HEK293 (cell line): ENCODE measurements around the gene RBBP8NL.
A peak's percentile ranks its signal among the peaks of the same experiment; 100 is the strongest.

ENCODE experiments used
- CTCF ChIA-PET: fragments of 350-600 bp; formaldehyde crosslinking; extraction: SDS; loops from one replicate; lab custom pipeline; 2021; ENCODE audit warnings: antibody characterized with exemption; lab: Yijun Ruan, JAX
- POLR2A ChIA-PET: fragments of 300-600 bp; formaldehyde crosslinking; extraction: SDS; loops from one replicate; lab custom pipeline; 2020; ENCODE audit warnings: antibody characterized with exemption, inconsistent platforms; lab: Yijun Ruan, JAX
- H3K27ac ChIP-seq: fragments of 200-500 bp; sonication (Bioruptor generic); 2 replicates; pipeline ENCODE4 v1.5.1; 2014; ENCODE audit warnings: low read depth, low read length, control low read depth, inconsistent platforms; ENCODE audit errors: extremely low read depth
- H3K36me3 ChIP-seq, 2 experiments: fragments of 200-500 bp in 1 of 2; sonication (Bioruptor generic) in 1 of 2; 1 replicate in 1 of 2; 2 replicates in 1 of 2; pipeline ENCODE4 v1.5.1; 2014 to 2017; ENCODE audit warnings: inconsistent platforms in 2 of 2, low read length in 2 of 2; ENCODE audit not compliant: control insufficient read depth in 2 of 2, insufficient read depth in 1 of 2
- H3K4me1 ChIP-seq: fragments of 200-500 bp; sonication (Bioruptor generic); 2 replicates; pipeline ENCODE4 v1.5.1; 2014; ENCODE audit warnings: mild to moderate bottlenecking, low read length, inconsistent platforms; ENCODE audit not compliant: control insufficient read depth, insufficient read depth
- H3K4me3 ChIP-seq: 2 replicates; pipeline ENCODE4 v1.5.1; 2011; ENCODE audit warnings: low read depth, mild to moderate bottlenecking, control low read depth, low read length, moderate library complexity
- H3K9me3 ChIP-seq: fragments of 200-500 bp; sonication (Bioruptor generic); 2 replicates; pipeline ENCODE4 v1.5.1; 2014; ENCODE audit warnings: low read depth, low read length, inconsistent platforms; ENCODE audit not compliant: control insufficient read depth, insufficient read depth
- BCL11A ChIP-seq: fragments of 450-650 bp; formaldehyde crosslinking; IDR thresholded peaks from 2 replicates; pipeline ENCODE4 v1.5.1; 2016; ENCODE audit warnings: low read depth, missing biosample characterization, missing genetic modification characterization
- GFI1B ChIP-seq: fragments of 450-650 bp; formaldehyde crosslinking; IDR thresholded peaks from 2 replicates; pipeline ENCODE4 v1.5.1; 2016; ENCODE audit warnings: missing biosample characterization, missing genetic modification characterization
- GLIS1 ChIP-seq: fragments of 450-650 bp; formaldehyde crosslinking; IDR thresholded peaks from 2 replicates; pipeline ENCODE4 v1.5.1; 2016; ENCODE audit warnings: missing biosample characterization, missing genetic modification characterization
- KLF10 ChIP-seq: fragments of 450-650 bp; IDR thresholded peaks from 2 replicates; pipeline ENCODE4 v1.5.1; 2018; ENCODE audit warnings: missing biosample characterization, mild to moderate bottlenecking, missing genetic modification characterization
- ZNF121 ChIP-seq: fragments of 450-650 bp; formaldehyde crosslinking; IDR thresholded peaks from 2 replicates; pipeline ENCODE4 v1.5.1; 2016; ENCODE audit warnings: missing biosample characterization, missing genetic modification characterization
- ZNF221 ChIP-seq: fragments of 450-650 bp; formaldehyde crosslinking; IDR thresholded peaks from 2 replicates; pipeline ENCODE4 v1.5.1; 2017; ENCODE audit warnings: missing biosample characterization, missing genetic modification characterization, borderline replicate concordance
- ZNF23 ChIP-seq: fragments of 450-650 bp; formaldehyde crosslinking; IDR thresholded peaks from 2 replicates; pipeline ENCODE4 v1.5.1; 2016; ENCODE audit warnings: missing biosample characterization, missing genetic modification characterization, borderline replicate concordance
- ZNF426 ChIP-seq: fragments of 450-650 bp; formaldehyde crosslinking; IDR thresholded peaks from 2 replicates; pipeline ENCODE4 v1.5.1; 2017; ENCODE audit warnings: missing biosample characterization, missing genetic modification characterization, mild to moderate bottlenecking, inconsistent platforms, moderate library complexity
- ZNF473 ChIP-seq: fragments of 450-650 bp; formaldehyde crosslinking; IDR thresholded peaks from 2 replicates; pipeline ENCODE4 v1.5.1; 2017; ENCODE audit warnings: missing biosample characterization, missing genetic modification characterization
- ZNF548 ChIP-seq: fragments of 450-650 bp; formaldehyde crosslinking; IDR thresholded peaks from 2 replicates; pipeline ENCODE4 v1.5.1; 2016; ENCODE audit warnings: missing biosample characterization, missing genetic modification characterization
- ZNF623 ChIP-seq: fragments of 450-650 bp; formaldehyde crosslinking; IDR thresholded peaks from 2 replicates; pipeline ENCODE4 v1.5.1; 2016; ENCODE audit warnings: missing biosample characterization, missing genetic modification characterization
- ZNF792 ChIP-seq: fragments of 450-650 bp; formaldehyde crosslinking; IDR thresholded peaks from 2 replicates; pipeline ENCODE4 v1.5.1; 2016; ENCODE audit warnings: missing biosample characterization, missing genetic modification characterization
- TF ChIP-seq, protein P1 (sequence below): fragments of 450-650 bp; formaldehyde crosslinking; IDR thresholded peaks from 2 replicates; pipeline ENCODE4 v1.5.1; 2017; ENCODE audit warnings: missing biosample characterization, missing genetic modification characterization
- TF ChIP-seq, protein P2 (sequence below): fragments of 450-650 bp; formaldehyde crosslinking; IDR thresholded peaks from 2 replicates; pipeline ENCODE4 v1.5.1; 2016; ENCODE audit warnings: missing biosample characterization, missing genetic modification characterization
- TF ChIP-seq, protein P3 (sequence below): fragments of 450-650 bp; formaldehyde crosslinking; IDR thresholded peaks from 2 replicates; pipeline ENCODE4 v1.5.1; 2016; ENCODE audit warnings: missing biosample characterization, missing genetic modification characterization
- TF ChIP-seq, protein P4 (sequence below): fragments of 450-650 bp; formaldehyde crosslinking; IDR thresholded peaks from 2 replicates; pipeline ENCODE4 v1.5.1; 2016; ENCODE audit warnings: missing biosample characterization, missing genetic modification characterization
- TF ChIP-seq, protein P5 (sequence below): fragments of 450-650 bp; formaldehyde crosslinking; conservative IDR thresholded peaks from 2 replicates; pipeline ENCODE4 v1.5.1; 2016; ENCODE audit warnings: low read depth, missing biosample characterization, missing genetic modification characterization
- TF ChIP-seq, protein P6 (sequence below): fragments of 450-650 bp; formaldehyde crosslinking; IDR thresholded peaks from 2 replicates; pipeline ENCODE4; 2016; ENCODE audit warnings: missing biosample characterization, missing genetic modification characterization

RBBP8NL gene

DNA sequence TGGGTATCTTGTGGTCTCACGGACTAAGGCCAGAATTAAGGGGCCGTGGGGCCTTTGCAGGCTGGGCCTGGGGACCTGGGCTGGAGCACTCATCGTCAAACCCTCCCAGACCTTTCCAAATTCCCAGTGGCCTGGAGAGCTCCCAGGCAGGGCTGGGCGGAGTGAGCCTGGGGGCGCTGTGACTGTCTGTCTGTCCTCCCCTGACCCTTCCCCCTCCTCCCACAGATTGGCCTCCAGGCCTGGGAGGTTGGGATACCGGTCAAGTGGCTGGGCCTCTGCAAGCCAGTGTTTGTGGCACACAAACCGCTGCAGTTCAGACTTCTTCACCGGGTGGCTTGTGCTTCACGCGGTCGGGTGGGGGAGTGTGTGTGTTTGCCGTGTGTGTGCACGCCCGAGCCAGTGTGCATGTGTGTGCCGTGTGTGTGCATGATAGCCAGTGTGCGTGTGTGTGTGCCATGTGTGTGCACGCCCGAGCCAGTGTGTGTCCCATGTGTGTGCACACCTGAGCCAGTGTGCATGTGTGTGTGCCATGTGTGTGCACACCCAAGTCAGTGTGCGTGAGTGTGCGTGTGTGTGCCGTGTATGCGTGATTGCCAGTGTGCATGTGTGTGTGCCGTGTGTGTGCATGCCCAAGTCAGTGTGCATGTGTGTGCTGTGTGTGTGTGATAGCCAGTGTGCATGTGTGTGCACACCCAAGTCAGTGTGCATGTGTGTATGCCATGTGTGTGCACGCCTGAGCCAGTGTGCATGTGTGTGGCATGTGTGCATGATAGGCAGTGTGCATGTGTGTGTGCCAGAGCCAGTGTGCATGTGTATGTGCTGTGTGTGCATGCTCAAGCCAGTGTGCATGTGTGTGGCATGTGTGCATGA, 6.3 kb downstream of the RBBP8NL start (continued):
- TF ChIP-seq, protein P1, sequence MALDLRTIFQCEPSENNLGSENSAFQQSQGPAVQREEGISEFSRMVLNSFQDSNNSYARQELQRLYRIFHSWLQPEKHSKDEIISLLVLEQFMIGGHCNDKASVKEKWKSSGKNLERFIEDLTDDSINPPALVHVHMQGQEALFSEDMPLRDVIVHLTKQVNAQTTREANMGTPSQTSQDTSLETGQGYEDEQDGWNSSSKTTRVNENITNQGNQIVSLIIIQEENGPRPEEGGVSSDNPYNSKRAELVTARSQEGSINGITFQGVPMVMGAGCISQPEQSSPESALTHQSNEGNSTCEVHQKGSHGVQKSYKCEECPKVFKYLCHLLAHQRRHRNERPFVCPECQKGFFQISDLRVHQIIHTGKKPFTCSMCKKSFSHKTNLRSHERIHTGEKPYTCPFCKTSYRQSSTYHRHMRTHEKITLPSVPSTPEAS: peak; percentile 92
- no peak for TF ChIP-seq ZNF548
- TF ChIP-seq ZNF792 (tag by site-specific recombination): no peak
- TF ChIP-seq, all 188 proteins: peak for 3

DNA sequence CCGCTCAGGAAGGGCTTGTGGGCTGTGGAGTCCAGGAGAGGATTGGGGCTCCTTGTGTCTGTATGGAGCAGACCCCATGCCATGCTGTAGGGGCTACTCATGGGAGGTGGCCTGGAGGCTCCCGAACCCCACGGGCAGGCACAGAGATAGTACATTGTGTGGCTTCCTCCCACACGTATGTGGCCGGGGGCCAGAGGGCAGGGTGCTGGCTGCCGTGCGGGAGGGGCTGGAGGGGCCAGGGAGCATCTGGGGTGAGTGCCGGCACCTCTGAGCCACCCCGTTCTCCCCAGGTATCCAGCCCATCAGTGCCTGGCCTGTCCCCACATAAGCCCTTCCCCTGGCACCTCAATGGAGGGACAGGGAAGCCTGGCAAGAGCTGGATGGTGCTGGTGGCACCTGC, 7.6 kb downstream of the RBBP8NL start:
- no peak for TF ChIP-seq BCL11A
- no peak for TF ChIP-seq ZNF473 (tag by site-specific recombination)
- TF ChIP-seq GLIS1 (tag by site-specific recombination): no peak
- TF ChIP-seq, protein P2, sequence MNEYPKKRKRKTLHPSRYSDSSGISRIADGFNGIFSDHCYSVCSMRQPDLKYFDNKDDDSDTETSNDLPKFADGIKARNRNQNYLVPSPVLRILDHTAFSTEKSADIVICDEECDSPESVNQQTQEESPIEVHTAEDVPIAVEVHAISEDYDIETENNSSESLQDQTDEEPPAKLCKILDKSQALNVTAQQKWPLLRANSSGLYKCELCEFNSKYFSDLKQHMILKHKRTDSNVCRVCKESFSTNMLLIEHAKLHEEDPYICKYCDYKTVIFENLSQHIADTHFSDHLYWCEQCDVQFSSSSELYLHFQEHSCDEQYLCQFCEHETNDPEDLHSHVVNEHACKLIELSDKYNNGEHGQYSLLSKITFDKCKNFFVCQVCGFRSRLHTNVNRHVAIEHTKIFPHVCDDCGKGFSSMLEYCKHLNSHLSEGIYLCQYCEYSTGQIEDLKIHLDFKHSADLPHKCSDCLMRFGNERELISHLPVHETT (tag by site-specific recombination): no peak
- TF ChIP-seq ZNF221 (tag by site-specific recombination): no peak
- TF ChIP-seq ZNF426 (tag by site-specific recombination): no peak
- no peak for TF ChIP-seq ZNF623 (tag by site-specific recombination)
- Histone ChIP-seq H3K4me1 (no peaks in the 10 kb centered on the region), H3K36me3 (no peaks in the 10 kb centered on the region), H3K27ac (no peak overlapping the region), H3K9me3 (no peaks in the 10 kb centered on the region), H3K4me3 (no peak overlapping the region)
- ChIA-PET POLR2A (no interaction called here), CTCF (no interaction called here)

DNA sequence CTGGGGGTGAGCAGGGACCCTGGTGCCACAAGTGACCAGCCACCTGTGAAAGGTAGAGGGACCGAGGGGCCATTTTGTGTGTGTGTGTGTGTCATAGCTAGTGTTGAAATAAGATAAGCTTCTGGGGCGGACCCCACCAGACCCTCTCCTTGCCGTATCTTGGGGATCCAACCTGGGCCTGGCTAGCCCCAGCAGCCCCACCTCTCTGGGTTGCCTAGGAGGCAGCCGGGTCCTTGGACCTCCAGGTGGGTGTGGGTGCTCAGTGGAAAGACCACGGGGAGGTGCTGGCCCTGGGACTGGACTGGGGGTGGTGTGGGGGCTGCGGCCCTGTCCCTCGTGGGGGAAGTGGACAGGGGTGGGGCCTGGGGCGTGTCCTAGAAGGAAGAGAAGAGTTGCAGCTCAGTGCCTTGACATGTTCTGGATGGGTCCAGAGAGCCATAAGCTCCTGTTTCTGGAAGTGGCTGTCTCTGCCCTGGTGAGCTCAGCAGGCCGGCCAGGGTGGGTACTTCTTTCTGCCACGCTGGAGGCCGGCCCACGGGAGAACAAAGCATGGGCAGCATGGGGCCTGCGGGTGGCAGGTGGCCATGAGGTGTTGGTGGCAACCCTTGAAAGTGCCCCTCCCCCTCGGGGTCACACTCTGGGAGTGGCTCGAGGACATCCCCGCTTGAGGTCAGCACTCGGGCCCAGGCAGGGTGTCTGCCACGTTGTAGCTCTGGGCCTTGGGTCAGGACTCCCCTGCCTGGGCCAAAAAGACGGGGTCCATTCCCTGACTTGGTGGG, 8.4 kb downstream of the RBBP8NL start:
- H3K9me3 ChIP-seq: no peaks in the 10 kb centered on the region
- CTCF ChIA-PET: interaction anchor here (0.6 to 1.0 kb wide), 3 partner anchors 9 to 81 kb away, joined by 3 to 9 read pairs (median 4); no protein-coding TSS in a partner anchor
- H3K4me1 ChIP-seq: no peaks in the 10 kb centered on the region
- no peak overlapping the region for H3K27ac ChIP-seq
- POLR2A ChIA-PET: no interaction called here
- no peaks in the 10 kb centered on the region for H3K36me3 ChIP-seq
- H3K4me3 ChIP-seq: no peak overlapping the region
- no peak for TF ChIP-seq ZNF121 (tag by site-specific recombination)
- no peak for TF ChIP-seq KLF10 (tag by site-specific recombination)
- TF ChIP-seq, protein P3, sequence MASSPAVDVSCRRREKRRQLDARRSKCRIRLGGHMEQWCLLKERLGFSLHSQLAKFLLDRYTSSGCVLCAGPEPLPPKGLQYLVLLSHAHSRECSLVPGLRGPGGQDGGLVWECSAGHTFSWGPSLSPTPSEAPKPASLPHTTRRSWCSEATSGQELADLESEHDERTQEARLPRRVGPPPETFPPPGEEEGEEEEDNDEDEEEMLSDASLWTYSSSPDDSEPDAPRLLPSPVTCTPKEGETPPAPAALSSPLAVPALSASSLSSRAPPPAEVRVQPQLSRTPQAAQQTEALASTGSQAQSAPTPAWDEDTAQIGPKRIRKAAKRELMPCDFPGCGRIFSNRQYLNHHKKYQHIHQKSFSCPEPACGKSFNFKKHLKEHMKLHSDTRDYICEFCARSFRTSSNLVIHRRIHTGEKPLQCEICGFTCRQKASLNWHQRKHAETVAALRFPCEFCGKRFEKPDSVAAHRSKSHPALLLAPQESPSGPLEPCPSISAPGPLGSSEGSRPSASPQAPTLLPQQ (tag by site-specific recombination): no peak
- TF ChIP-seq, protein P4, sequence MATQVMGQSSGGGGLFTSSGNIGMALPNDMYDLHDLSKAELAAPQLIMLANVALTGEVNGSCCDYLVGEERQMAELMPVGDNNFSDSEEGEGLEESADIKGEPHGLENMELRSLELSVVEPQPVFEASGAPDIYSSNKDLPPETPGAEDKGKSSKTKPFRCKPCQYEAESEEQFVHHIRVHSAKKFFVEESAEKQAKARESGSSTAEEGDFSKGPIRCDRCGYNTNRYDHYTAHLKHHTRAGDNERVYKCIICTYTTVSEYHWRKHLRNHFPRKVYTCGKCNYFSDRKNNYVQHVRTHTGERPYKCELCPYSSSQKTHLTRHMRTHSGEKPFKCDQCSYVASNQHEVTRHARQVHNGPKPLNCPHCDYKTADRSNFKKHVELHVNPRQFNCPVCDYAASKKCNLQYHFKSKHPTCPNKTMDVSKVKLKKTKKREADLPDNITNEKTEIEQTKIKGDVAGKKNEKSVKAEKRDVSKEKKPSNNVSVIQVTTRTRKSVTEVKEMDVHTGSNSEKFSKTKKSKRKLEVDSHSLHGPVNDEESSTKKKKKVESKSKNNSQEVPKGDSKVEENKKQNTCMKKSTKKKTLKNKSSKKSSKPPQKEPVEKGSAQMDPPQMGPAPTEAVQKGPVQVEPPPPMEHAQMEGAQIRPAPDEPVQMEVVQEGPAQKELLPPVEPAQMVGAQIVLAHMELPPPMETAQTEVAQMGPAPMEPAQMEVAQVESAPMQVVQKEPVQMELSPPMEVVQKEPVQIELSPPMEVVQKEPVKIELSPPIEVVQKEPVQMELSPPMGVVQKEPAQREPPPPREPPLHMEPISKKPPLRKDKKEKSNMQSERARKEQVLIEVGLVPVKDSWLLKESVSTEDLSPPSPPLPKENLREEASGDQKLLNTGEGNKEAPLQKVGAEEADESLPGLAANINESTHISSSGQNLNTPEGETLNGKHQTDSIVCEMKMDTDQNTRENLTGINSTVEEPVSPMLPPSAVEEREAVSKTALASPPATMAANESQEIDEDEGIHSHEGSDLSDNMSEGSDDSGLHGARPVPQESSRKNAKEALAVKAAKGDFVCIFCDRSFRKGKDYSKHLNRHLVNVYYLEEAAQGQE (tag by site-specific recombination): no peak
- TF ChIP-seq ZNF23: no peak
- TF ChIP-seq GFI1B (tag by site-specific recombination): no peak
- TF ChIP-seq, protein P5, sequence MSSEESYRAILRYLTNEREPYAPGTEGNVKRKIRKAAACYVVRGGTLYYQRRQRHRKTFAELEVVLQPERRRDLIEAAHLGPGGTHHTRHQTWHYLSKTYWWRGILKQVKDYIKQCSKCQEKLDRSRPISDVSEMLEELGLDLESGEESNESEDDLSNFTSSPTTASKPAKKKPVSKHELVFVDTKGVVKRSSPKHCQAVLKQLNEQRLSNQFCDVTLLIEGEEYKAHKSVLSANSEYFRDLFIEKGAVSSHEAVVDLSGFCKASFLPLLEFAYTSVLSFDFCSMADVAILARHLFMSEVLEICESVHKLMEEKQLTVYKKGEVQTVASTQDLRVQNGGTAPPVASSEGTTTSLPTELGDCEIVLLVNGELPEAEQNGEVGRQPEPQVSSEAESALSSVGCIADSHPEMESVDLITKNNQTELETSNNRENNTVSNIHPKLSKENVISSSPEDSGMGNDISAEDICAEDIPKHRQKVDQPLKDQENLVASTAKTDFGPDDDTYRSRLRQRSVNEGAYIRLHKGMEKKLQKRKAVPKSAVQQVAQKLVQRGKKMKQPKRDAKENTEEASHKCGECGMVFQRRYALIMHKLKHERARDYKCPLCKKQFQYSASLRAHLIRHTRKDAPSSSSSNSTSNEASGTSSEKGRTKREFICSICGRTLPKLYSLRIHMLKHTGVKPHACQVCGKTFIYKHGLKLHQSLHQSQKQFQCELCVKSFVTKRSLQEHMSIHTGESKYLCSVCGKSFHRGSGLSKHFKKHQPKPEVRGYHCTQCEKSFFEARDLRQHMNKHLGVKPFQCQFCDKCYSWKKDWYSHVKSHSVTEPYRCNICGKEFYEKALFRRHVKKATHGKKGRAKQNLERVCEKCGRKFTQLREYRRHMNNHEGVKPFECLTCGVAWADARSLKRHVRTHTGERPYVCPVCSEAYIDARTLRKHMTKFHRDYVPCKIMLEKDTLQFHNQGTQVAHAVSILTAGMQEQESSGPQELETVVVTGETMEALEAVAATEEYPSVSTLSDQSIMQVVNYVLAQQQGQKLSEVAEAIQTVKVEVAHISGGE (tag by site-specific recombination): no peak
- no peak for TF ChIP-seq ZNF221 (tag by site-specific recombination)
- TF ChIP-seq, protein P6, sequence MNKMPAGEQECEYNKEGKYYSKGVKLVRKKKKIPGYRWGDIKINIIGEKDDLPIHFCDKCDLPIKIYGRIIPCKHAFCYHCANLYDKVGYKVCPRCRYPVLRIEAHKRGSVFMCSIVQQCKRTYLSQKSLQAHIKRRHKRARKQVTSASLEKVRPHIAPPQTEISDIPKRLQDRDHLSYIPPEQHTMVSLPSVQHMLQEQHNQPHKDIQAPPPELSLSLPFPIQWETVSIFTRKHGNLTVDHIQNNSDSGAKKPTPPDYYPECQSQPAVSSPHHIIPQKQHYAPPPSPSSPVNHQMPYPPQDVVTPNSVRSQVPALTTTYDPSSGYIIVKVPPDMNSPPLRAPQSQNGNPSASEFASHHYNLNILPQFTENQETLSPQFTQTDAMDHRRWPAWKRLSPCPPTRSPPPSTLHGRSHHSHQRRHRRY (tag by site-specific recombination): no peak
